ENCODE data around the gene TMUB2.
A peak's percentile ranks its signal among the peaks of the same experiment; 100 is the strongest.
"Not testable (repeated sequence)": the region's sequence is repeated elsewhere in the genome, so short reads cannot be mapped to it uniquely, and the experiment has no call there.

TMUB2 gene

GRCh38 chr17:44186307-44187130 lies at the start of gene TMUB2:
TSS of gene TMUB2 (plus strand) at chr17:44186972. CDS start at chr17:44187709, 737 bp downstream.
- peak; percentile 97 for DNase-seq

- peak; percentile 87 for DNase-seq
Measured at GRCh38 chr17:44137891-44138709, 48.7 kb upstream of the TMUB2 start.

GRCh38 chr17:44143921-44144320 lies 42.9 kb upstream of the TMUB2 start:
- DNase-seq, result not testable (repeated sequence)

GRCh38 chr17:44144966-44145739 lies 41.6 kb upstream of the TMUB2 start:
- no peak for DNase-seq

- DNase-seq, result no peak
Measured at GRCh38 chr17:44146375-44147346, 40.1 kb upstream of the TMUB2 start.

- DNase-seq, result no peak
Measured at GRCh38 chr17:44147812-44148211, 39.0 kb upstream of the TMUB2 start.

GRCh38 chr17:44149066-44149465 lies 37.7 kb upstream of the TMUB2 start:
- not testable (repeated sequence) for DNase-seq

GRCh38 chr17:44149750-44150329 lies 36.9 kb upstream of the TMUB2 start:
- DNase-seq, result no peak

- DNase-seq, result no peak
Measured at GRCh38 chr17:44152875-44153274, 33.9 kb upstream of the TMUB2 start.

GRCh38 chr17:44155488-44155887 lies 31.3 kb upstream of the TMUB2 start:
- DNase-seq, result no peak

- no peak for DNase-seq
Measured at GRCh38 chr17:44159519-44160210, 27.1 kb upstream of the TMUB2 start.

- DNase-seq, result no peak
Measured at GRCh38 chr17:44164476-44164875, 22.3 kb upstream of the TMUB2 start.

- DNase-seq, result no peak
Measured at GRCh38 chr17:44167181-44167861, 19.5 kb upstream of the TMUB2 start.

- DNase-seq, result no peak
Measured at GRCh38 chr17:44170135-44170498, 16.7 kb upstream of the TMUB2 start.

- DNase-seq, result no peak
Measured at GRCh38 chr17:44170499-44171201, 16.1 kb upstream of the TMUB2 start, which contains the start of gene ASB16. TSS of gene ASB16 (plus strand) at chr17:44170704. CDS start at chr17:44170790, 86 bp downstream.

GRCh38 chr17:44171931-44172455 lies 14.8 kb upstream of the TMUB2 start:
- DNase-seq, result no peak

- DNase-seq, result no peak
Measured at GRCh38 chr17:44174427-44174826, 12.3 kb upstream of the TMUB2 start.

- DNase-seq, result no peak
Measured at GRCh38 chr17:44176257-44176656, 10.5 kb upstream of the TMUB2 start.
